Measurements from ENCODE around the gene RSAD2.

Gene RSAD2

DNA sequence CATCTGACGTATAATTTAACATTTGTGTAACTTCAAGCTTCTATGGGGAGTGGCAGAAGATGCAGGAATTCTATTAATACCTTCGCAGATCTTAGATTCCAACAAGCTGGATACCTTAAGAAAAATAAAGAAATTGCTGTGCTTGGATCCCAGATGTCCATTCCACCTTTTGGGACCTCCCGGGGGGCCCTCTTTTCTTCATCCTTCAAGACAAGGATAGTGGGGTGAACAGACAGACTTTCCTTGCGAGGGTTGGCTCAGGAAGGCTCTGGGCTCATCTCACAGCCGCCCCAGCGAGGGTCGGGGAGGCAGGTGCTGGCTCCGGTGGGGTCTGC, 39.1 kb downstream of the RSAD2 start:
- no CpG with 5 or more reads among the region's 8 CpGs for WGBS (ENCODE audit: insufficient coverage, insufficient read length)
- Histone ChIP-seq H3K4me3 (ENCODE audit: low read length) (peak overlapping the region; percentile 45; the same call in 1 of the 2 replicates), H3K27ac (ENCODE audit: low read length) (no peak overlapping the region), H3K36me3 (ENCODE audit: control insufficient read depth, insufficient read depth, low read length) (no peaks in the 10 kb centered on the region), H3K4me1 (ENCODE audit: control insufficient read depth, insufficient read depth, low read length) (peaks cover 7% of the 10 kb centered on the region; the same call in 1 of the 2 replicates), H3K9me3 (ENCODE audit: control insufficient read depth, insufficient read depth, low read length) (no peaks in the 10 kb centered on the region), H3K27me3 (ENCODE audit: control insufficient read depth, insufficient read depth, low read length) (no peaks in the 10 kb centered on the region; the same call in 1 of the 2 replicates)
- no peak for DNase-seq (ENCODE audit: low read depth, low spot score)

DNA sequence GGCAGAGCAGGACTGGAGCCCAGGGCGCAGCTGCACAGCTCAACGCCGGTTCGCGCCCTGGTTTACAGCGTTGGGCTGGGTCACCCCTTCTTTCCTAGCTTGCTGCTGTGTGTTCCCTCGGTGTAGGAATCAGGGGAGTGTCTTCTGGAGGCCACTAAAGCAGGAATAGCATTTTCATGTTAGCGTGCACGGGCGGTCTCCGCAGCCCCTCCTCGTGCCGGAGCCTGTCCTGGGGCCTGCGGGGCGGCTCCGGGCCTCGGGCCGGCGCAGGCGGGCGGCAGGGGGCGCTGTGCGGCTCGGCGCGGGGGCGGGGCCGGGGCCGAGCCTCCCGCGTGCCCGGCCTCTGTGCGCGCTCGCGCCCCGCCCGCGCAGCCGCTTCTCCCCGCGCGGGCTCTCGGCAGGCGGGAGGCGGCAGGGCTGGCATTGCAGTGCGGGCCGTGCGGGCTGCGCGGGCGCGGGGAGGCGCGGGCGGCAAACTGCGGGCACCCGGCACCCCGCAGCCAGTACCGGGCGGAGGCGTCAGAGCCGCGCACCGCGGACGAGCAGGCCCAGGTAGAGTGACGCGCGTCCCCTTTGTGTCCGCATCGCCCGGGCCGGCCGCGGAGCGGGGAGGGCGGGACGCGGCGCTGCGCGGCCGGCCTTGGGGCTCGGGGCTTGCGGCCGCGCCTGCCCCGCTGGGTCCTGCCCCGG, 39.6 kb downstream of the RSAD2 start, which contains the start of gene RNF144A:
TSS of gene RNF144A (plus strand) at position 342 of the 690 bp plus-strand sequence. CDS start 79,515 bp downstream, outside the sequence.
- no peak for DNase-seq (ENCODE audit: low read depth, low spot score)
- Histone ChIP-seq H3K9me3 (ENCODE audit: control insufficient read depth, insufficient read depth, low read length) (no peaks in the 10 kb centered on the region), H3K36me3 (ENCODE audit: control insufficient read depth, insufficient read depth, low read length) (no peaks in the 10 kb centered on the region), H3K4me1 (ENCODE audit: control insufficient read depth, insufficient read depth, low read length) (peaks cover 7% of the 10 kb centered on the region; the same call in 1 of the 2 replicates), H3K27me3 (ENCODE audit: control insufficient read depth, insufficient read depth, low read length) (no peaks in the 10 kb centered on the region; the same call in 1 of the 2 replicates), H3K27ac (ENCODE audit: low read length) (no peak within 1 kb of the TSS), H3K4me3 (ENCODE audit: low read length) (peak within 1 kb of the TSS; percentile 80)
- no CpG with 5 or more reads among the region's 90 CpGs for WGBS (ENCODE audit: insufficient coverage, insufficient read length)

DNA sequence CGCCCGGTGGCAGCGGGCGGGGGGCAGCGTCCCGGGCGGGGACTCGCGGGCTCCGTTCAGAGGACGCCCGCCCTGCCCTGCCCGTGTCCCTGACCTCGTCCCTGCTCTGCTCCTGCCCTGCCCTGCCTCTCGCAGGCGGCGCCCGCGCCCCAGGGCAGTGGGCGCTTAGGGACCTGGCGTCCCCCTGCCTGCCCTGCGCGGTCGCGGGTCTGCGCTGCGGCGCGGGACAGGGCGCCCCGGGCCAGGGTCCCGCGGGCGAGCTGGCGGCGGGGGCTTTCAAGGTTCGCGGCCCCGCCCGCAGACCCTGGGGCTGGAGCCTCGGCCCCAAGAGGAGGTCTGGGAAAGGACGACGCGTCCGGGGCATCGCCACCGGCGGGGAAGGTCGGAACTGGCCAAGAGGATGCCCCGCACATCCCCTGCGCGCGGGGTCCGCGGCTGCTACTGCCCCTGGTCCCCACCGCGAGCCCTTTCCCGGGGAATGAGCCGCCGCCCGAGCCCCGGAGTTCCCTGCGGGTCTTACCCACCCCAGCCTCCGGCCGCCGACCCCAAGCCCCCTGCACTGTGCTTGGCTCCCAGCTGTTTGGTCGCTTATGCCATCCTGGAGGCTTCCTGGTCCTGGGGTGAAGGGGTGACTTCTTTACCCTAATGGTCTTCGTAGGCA, 40.3 kb downstream of the RSAD2 start:
- Histone ChIP-seq H3K4me1 (ENCODE audit: control insufficient read depth, insufficient read depth, low read length) (peaks cover 7% of the 10 kb centered on the region; the same call in 1 of the 2 replicates), H3K9me3 (ENCODE audit: control insufficient read depth, insufficient read depth, low read length) (no peaks in the 10 kb centered on the region), H3K4me3 (ENCODE audit: low read length) (peak overlapping the region; percentile 80), H3K27ac (ENCODE audit: low read length) (no peak overlapping the region), H3K27me3 (ENCODE audit: control insufficient read depth, insufficient read depth, low read length) (no peaks in the 10 kb centered on the region; the same call in 1 of the 2 replicates), H3K36me3 (ENCODE audit: control insufficient read depth, insufficient read depth, low read length) (no peaks in the 10 kb centered on the region)
- WGBS (ENCODE audit: insufficient coverage, insufficient read length): no CpG with 5 or more reads among the region's 68 CpGs
- no peak for DNase-seq (ENCODE audit: low read depth, low spot score)

DNA sequence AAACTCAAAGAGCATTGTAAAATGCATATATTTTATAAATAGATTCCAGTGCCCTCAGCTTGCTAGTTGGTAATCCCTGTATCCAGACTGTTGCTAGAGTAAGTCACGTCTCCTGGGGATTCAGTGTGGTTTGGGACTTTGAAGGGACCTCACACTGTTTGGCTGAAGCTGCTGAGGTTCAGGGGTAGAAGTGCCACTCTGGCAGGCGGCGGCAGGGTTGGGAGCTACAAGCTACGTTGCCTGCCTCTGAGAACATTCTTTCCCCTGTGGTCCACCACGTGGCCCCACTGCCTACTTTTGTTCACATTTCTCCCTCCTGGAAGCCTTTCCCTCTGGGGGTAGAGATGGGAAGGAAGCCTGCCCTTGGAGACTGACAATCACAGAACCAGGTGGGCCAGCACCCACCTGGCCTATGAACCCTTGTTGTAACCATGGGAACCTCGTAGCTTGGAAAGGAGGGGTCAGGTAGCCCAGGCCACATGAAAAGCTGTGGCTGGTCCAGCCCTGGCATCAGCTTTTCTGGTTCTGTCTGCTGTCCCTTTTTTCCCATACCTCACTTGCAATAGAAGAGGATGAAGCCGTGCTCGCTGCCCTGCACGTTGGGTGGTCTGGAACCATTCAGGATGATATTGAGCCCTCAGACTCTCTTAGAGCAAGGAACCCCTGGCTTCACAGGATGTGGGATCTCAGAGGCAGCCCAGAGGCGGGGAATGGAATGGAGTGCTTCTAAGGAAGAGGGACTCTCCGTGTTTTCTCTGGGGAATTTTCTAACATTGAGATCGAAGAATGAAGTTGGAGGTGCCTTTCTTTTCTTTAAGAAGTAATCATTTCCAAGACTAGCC, 42.5 kb downstream of the RSAD2 start:
- no CpG with 5 or more reads among the region's 12 CpGs for WGBS (ENCODE audit: insufficient coverage, insufficient read length)
- DNase-seq (ENCODE audit: low read depth, low spot score): no peak
- peaks cover 5% of the 10 kb centered on the region; the same call in 1 of the 2 replicates for H3K4me1 ChIP-seq (ENCODE audit: control insufficient read depth, insufficient read depth, low read length)
- no peak overlapping the region for H3K4me3 ChIP-seq (ENCODE audit: low read length)
- no peaks in the 10 kb centered on the region for H3K9me3 ChIP-seq (ENCODE audit: control insufficient read depth, insufficient read depth, low read length)
- H3K27ac ChIP-seq (ENCODE audit: low read length): no peak overlapping the region
- H3K36me3 ChIP-seq (ENCODE audit: control insufficient read depth, insufficient read depth, low read length): no peaks in the 10 kb centered on the region
- H3K27me3 ChIP-seq (ENCODE audit: control insufficient read depth, insufficient read depth, low read length): no peaks in the 10 kb centered on the region; the same call in 1 of the 2 replicates

DNA sequence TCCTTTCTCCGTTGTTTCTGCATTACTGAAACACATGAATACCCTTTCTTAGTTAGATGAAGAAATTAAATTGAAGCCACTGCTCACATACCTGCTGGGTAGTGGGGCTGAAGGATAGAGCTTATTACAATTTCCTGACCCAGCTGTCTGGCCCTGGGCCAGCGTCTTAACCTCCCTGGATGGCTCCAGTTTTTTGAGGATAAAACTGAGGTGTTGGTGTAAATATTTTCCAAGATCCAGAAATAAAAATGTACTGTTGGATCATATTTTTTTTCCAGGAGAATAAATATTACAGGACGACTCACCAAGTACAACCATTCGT, 43.1 kb downstream of the RSAD2 start:
- peaks cover 3% of the 10 kb centered on the region; the same call in 1 of the 2 replicates for H3K4me1 ChIP-seq (ENCODE audit: control insufficient read depth, insufficient read depth, low read length)
- no CpG with 5 or more reads among the region's 4 CpGs for WGBS (ENCODE audit: insufficient coverage, insufficient read length)
- no peak for DNase-seq (ENCODE audit: low read depth, low spot score)
- H3K9me3 ChIP-seq (ENCODE audit: control insufficient read depth, insufficient read depth, low read length): no peaks in the 10 kb centered on the region
- H3K27me3 ChIP-seq (ENCODE audit: control insufficient read depth, insufficient read depth, low read length): no peaks in the 10 kb centered on the region; the same call in 1 of the 2 replicates
- no peak overlapping the region for H3K4me3 ChIP-seq (ENCODE audit: low read length)
- no peak overlapping the region for H3K27ac ChIP-seq (ENCODE audit: low read length)
- H3K36me3 ChIP-seq (ENCODE audit: control insufficient read depth, insufficient read depth, low read length): no peaks in the 10 kb centered on the region

DNA sequence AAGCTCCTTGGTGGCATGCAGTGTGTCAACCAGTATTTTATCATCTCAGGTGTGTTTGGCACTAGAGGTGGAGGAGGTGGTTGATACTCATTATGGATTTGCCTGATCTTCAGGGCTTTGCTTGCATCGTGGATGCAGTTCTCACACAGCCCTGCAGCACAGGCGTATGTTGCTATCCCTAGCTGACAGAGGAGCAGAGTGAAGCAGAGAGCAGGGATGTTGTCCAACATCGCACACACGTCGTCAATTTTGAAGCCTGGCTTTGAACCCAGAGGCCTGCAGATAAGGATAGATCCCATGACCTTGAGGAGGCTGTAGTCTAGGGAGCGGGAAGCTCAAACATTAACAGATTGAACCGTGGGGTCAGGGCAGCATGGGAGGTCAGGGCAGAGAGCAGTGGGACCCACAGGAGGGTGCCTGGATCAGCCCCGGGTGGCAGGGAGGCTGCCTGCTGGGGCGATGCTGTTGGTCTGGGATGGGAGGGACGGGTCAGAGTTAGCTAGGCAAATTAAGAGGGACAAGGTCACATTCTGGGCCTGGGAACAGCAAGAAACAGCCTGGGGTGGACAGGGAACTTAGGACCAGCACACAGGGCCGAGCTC, 43.8 kb downstream of the RSAD2 start:
- no peak for DNase-seq (ENCODE audit: low read depth, low spot score)
- Histone ChIP-seq H3K36me3 (ENCODE audit: control insufficient read depth, insufficient read depth, low read length) (no peaks in the 10 kb centered on the region), H3K9me3 (ENCODE audit: control insufficient read depth, insufficient read depth, low read length) (no peaks in the 10 kb centered on the region), H3K27me3 (ENCODE audit: control insufficient read depth, insufficient read depth, low read length) (no peaks in the 10 kb centered on the region; the same call in 1 of the 2 replicates), H3K27ac (ENCODE audit: low read length) (no peak overlapping the region), H3K4me3 (ENCODE audit: low read length) (no peak overlapping the region), H3K4me1 (ENCODE audit: control insufficient read depth, insufficient read depth, low read length) (peaks cover 3% of the 10 kb centered on the region; the same call in 1 of the 2 replicates)
- WGBS (ENCODE audit: insufficient coverage, insufficient read length): no CpG with 5 or more reads among the region's 11 CpGs

DNA sequence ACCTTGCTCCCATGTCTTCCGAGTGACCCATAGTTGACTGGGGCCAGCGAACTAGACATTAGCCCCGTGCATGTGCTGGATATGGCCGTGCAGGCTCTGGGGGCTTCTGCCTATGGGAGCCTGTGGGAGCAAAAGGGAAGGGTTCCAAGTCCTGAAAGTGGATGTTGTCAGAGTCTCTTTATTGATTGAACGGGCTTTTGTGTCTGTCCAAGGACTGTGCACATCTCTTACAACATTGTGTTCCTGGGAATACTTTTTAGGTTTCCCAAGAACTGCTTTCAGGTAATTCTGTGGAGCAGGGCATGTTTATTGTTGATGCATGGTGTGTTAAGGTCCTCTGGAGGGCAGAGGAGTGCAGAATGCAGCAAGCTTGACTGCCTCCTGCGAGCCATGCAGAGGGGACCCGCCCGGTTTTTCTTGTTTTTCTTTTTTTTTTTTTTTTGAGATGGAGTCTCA, 44.7 kb downstream of the RSAD2 start:
- no peak for DNase-seq (ENCODE audit: low read depth, low spot score)
- H3K4me3 ChIP-seq (ENCODE audit: low read length): no peak overlapping the region
- no peaks in the 10 kb centered on the region; the same call in 1 of the 2 replicates for H3K27me3 ChIP-seq (ENCODE audit: control insufficient read depth, insufficient read depth, low read length)
- no peak overlapping the region for H3K27ac ChIP-seq (ENCODE audit: low read length)
- WGBS (ENCODE audit: insufficient coverage, insufficient read length): no CpG with 5 or more reads among the region's 8 CpGs
- H3K9me3 ChIP-seq (ENCODE audit: control insufficient read depth, insufficient read depth, low read length): no peaks in the 10 kb centered on the region
- no peaks in the 10 kb centered on the region for H3K36me3 ChIP-seq (ENCODE audit: control insufficient read depth, insufficient read depth, low read length)
- H3K4me1 ChIP-seq (ENCODE audit: control insufficient read depth, insufficient read depth, low read length): peaks cover 3% of the 10 kb centered on the region; the same call in 1 of the 2 replicates

DNA sequence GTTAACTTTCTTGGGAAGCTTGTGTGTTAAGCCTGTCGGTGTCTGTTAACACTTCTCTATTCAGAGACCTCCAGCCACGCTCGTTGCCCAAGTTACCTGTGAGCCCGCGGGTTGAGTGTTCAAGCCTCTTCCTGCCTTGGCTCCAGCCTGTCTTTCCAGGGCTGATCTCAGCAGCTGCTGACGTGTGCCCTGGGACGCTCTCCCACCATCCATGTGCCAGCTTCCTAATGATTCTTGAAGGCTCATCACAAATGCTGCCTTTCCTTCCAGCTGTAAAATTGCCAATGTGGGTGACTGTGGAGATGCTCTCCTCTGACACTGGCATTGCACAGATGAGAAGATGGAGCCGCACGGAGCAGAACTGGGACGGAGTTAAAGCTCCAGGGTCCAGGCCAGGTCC, 45.7 kb downstream of the RSAD2 start:
- Histone ChIP-seq H3K4me1 (ENCODE audit: control insufficient read depth, insufficient read depth, low read length) (peaks cover 3% of the 10 kb centered on the region; the same call in 1 of the 2 replicates), H3K36me3 (ENCODE audit: control insufficient read depth, insufficient read depth, low read length) (no peaks in the 10 kb centered on the region), H3K9me3 (ENCODE audit: control insufficient read depth, insufficient read depth, low read length) (no peaks in the 10 kb centered on the region), H3K27ac (ENCODE audit: low read length) (no peak overlapping the region), H3K27me3 (ENCODE audit: control insufficient read depth, insufficient read depth, low read length) (no peaks in the 10 kb centered on the region; the same call in 1 of the 2 replicates), H3K4me3 (ENCODE audit: low read length) (no peak overlapping the region)
- no CpG with 5 or more reads among the region's 10 CpGs for WGBS (ENCODE audit: insufficient coverage, insufficient read length)
- DNase-seq (ENCODE audit: low read depth, low spot score): no peak

DNA sequence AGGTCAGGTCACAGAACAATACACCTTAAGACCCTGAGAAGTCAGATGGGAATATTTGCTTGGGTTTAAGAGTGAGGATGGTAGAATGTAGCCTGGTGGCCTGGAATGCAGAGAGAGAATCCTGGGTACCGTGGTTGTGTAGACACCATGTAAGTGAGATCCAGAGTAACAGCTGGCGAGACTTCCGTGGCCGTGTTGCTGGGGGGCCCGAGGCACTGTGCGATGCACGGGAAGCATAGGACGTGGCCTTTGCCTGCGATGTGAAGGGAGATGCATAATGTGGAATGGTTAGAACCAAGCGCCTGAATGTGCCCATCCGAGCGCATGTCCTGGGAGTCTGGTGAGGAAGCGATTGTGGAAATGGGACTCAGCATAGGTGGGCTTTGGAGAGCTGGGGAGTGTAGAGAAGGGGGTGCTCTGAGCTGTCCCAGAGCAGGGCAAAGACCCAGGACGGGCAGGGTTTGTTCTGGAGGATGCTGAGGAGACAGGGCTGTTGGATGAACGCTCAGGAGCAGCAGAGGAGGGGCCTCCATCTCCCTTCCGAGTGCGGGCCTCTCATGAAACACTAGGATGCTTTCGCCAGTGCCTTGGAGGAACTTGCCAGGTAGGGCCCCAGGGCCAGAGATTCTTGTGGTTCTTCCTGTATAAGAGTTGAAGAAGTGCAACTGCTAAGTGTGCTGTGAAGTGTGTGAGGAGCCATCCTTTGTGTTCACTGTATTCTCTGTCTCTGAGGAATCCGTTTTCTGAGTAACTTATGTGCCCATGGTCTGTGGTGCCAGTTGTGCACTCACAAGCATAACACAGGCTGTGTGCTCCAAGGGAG, 46.7 kb downstream of the RSAD2 start:
- no peak overlapping the region for H3K4me3 ChIP-seq (ENCODE audit: low read length)
- no peaks in the 10 kb centered on the region for H3K36me3 ChIP-seq (ENCODE audit: control insufficient read depth, insufficient read depth, low read length)
- 0 out of 2 replicates have a peak, but pooled peaks cover 2% of the 10 kb centered on the region for H3K4me1 ChIP-seq (ENCODE audit: control insufficient read depth, insufficient read depth, low read length)
- H3K27me3 ChIP-seq (ENCODE audit: control insufficient read depth, insufficient read depth, low read length): no peaks in the 10 kb centered on the region; the same call in 1 of the 2 replicates
- no CpG with 5 or more reads among the region's 19 CpGs for WGBS (ENCODE audit: insufficient coverage, insufficient read length)
- H3K27ac ChIP-seq (ENCODE audit: low read length): no peak overlapping the region
- no peaks in the 10 kb centered on the region for H3K9me3 ChIP-seq (ENCODE audit: control insufficient read depth, insufficient read depth, low read length)
- DNase-seq (ENCODE audit: low read depth, low spot score): no peak
